Endothelial cell of umbilical vein (primary cell): Measurements from ENCODE around the gene GTF2H4. TPM values are rescaled to one million over a fixed set of nuclear protein-coding genes. Genes with fewer than 3 reads are reported as not detected.

Source experiments
- BruUV-seq: library from RNA; stranded (reverse); fragments of 400-500 nt; replicated peaks from 2 replicates; lab custom pipeline; 2021; lab: Mats Ljungman, UMichigan
- CTCF ChIA-PET: fragments of 300-600, 350-600 bp; sonication (Branson Sonifier 250); formaldehyde crosslinking; loops from one replicate; lab custom pipeline; 2021; ENCODE audit warnings: antibody characterized with exemption, inconsistent platforms; lab: Charles Lee
- POLR2A ChIA-PET: fragments of 300-600, 350-600 bp; sonication (Branson Sonifier 250); formaldehyde crosslinking; loops from one replicate; lab custom pipeline; 2021; ENCODE audit warnings: antibody characterized with exemption, inconsistent platforms; lab: Charles Lee
- DNase-seq: peaks from one replicate; pipeline ENCODE4 v3.0.0-alpha.2; 2011; ENCODE audit warnings: low read depth, low spot score
- FAIRE-seq: peaks from 2 replicates; lab custom pipeline; 2011; peaks lifted over from hg19 to GRCh38; lab: Jason Lieb, UNC
- H2AFZ ChIP-seq: 2 replicates; pipeline ENCODE4 v1.6.0; 2012; ENCODE audit warnings: low read depth, low read length, control low read depth, inconsistent platforms
- H3K27ac ChIP-seq: 2 replicates; pipeline ENCODE4 v1.5.1; 2011; ENCODE audit warnings: low read depth, mild to moderate bottlenecking, control low read depth, low read length, moderate library complexity; ENCODE audit not compliant: insufficient read depth
- H3K27me3 ChIP-seq, 2 experiments: 2 replicates each; pipeline versions ENCODE4 v1.6.0 to v1.6.1; 2011; ENCODE audit warnings: low read length in 2 of 2, mixed read lengths in 1 of 2; ENCODE audit not compliant: control insufficient read depth in 2 of 2, insufficient read depth in 2 of 2
- H3K36me3 ChIP-seq, 2 experiments: 2 replicates in 1 of 2; 3 replicates in 1 of 2; pipeline ENCODE4 v1.5.1; 2011; ENCODE audit warnings: low read length in 2 of 2, mild to moderate bottlenecking in 1 of 2, moderate library complexity in 1 of 2; ENCODE audit not compliant: control insufficient read depth in 2 of 2, insufficient read depth in 2 of 2; ENCODE audit errors: extremely low read depth in 1 of 2
- H3K4me1 ChIP-seq: 3 replicates; pipeline ENCODE4 v1.5.1; 2011; ENCODE audit warnings: mild to moderate bottlenecking, low read length; ENCODE audit not compliant: control insufficient read depth, insufficient read depth; ENCODE audit errors: extremely low read depth
- H3K4me2 ChIP-seq: 2 replicates; pipeline ENCODE4 v1.6.1; 2011; ENCODE audit warnings: low read length, control low read depth, mixed read lengths; ENCODE audit not compliant: insufficient read depth
- H3K4me3 ChIP-seq, 3 experiments: fragments of 200-600 bp in 1 of 3; sonication (generic), shearing (Covaris generic) in 1 of 3; replicated peaks in 1 of 3; 2 replicates each; pipeline ENCODE4 v1.5.1; 2011 to 2016; ENCODE audit warnings: control low read depth in 3 of 3, low read length in 3 of 3, mild to moderate bottlenecking in 2 of 3, inconsistent platforms in 1 of 3, low read depth in 1 of 3, moderate library complexity in 1 of 3; ENCODE audit not compliant: insufficient read depth in 1 of 3
- H3K79me2 ChIP-seq: 2 replicates; pipeline ENCODE4 v1.6.0; 2012; ENCODE audit warnings: low read length, inconsistent platforms; ENCODE audit not compliant: control insufficient read depth, insufficient read depth
- H3K9ac ChIP-seq: replicated peaks from 2 replicates; pipeline ENCODE3; 2011; ENCODE audit warnings: low read length, control low read depth; ENCODE audit not compliant: insufficient read depth; ENCODE audit errors: extremely low read depth
- H3K9me1 ChIP-seq: replicated peaks from 3 replicates; pipeline ENCODE4 v1.6.0; 2011; ENCODE audit warnings: mild to moderate bottlenecking, low read length; ENCODE audit not compliant: control insufficient read depth, insufficient read depth; ENCODE audit errors: extremely low read depth
- H3K9me3 ChIP-seq: replicated peaks from 2 replicates; pipeline ENCODE4 v1.5.1; 2012; ENCODE audit warnings: low read length, inconsistent platforms; ENCODE audit not compliant: control insufficient read depth, insufficient read depth
- H4K20me1 ChIP-seq: replicated peaks from 2 replicates; pipeline ENCODE3; 2011; ENCODE audit warnings: mild to moderate bottlenecking, low read length; ENCODE audit not compliant: control insufficient read depth, insufficient read depth; ENCODE audit errors: extremely low read depth
- EZH2 ChIP-seq: IDR thresholded peaks from 2 replicates; pipeline ENCODE4 v1.6.1; 2012; ENCODE audit warnings: borderline replicate concordance, low read depth, mild to moderate bottlenecking, moderate library complexity, low read length, inconsistent platforms; ENCODE audit not compliant: severe bottlenecking
- FOS ChIP-seq: IDR thresholded peaks from 2 replicates; pipeline ENCODE4 v1.6.1; 2011; ENCODE audit warnings: mild to moderate bottlenecking, low read length, moderate library complexity, borderline replicate concordance; ENCODE audit not compliant: insufficient read depth
- GATA2 ChIP-seq: IDR thresholded peaks from 2 replicates; pipeline ENCODE4 v1.7.0; 2011; ENCODE audit warnings: low read depth, mild to moderate bottlenecking, moderate library complexity, mixed read lengths, low read length; ENCODE audit not compliant: insufficient read length, insufficient read depth
- JUN ChIP-seq: IDR thresholded peaks from 2 replicates; pipeline ENCODE4 v1.6.1; 2011; ENCODE audit warnings: borderline replicate concordance, low read depth; ENCODE audit not compliant: insufficient read length, insufficient read depth
- MYC ChIP-seq: IDR thresholded peaks from one replicate; pipeline ENCODE4 v1.6.1; 2011; ENCODE audit warnings: mild to moderate bottlenecking, low read depth, low read length
- POLR2A ChIP-seq: IDR thresholded peaks from 2 replicates; pipeline ENCODE4 v1.6.1; 2012; ENCODE audit warnings: low read depth, mild to moderate bottlenecking, control low read depth, low read length
- POLR2AphosphoS5 ChIP-seq: IDR thresholded peaks from 2 replicates; pipeline ENCODE4 v1.6.1; 2012; ENCODE audit warnings: low read depth, mild to moderate bottlenecking, control low read depth, low read length, moderate library complexity; ENCODE audit not compliant: insufficient read depth
- dilution Hi-C: fragments of 300-500 bp; cut with MboI; formaldehyde crosslinking; loops from one replicate; pipeline ENCODE4 v1.15.0; 2019; ENCODE audit warnings: low sequenced_read_pairs; ENCODE audit not compliant: extremely low pct_ligation_motif_present
- intact Hi-C: fragments of 100-400 bp; cut with micrococcal nuclease; formaldehyde crosslinking; loops from one replicate; pipeline ENCODE4 v1.10.0; 2022
- polyA plus RNA-seq, 4 experiments: library from polyadenylated mRNA; depleted of rRNA in 3 of 4; stranded (reverse) in 3 of 4; unstranded in 1 of 4; fragments of >200 nt; gene quantifications; 2 replicates each; pipeline versions ENCODE4 v1.2.1 to v1.2.3, GENCODE V29; 2011 to 2012; ENCODE audit warnings: missing spikeins in 1 of 4
- total RNA-seq: library from RNA; stranded (reverse); gene quantifications from 2 replicates; pipeline ENCODE4 v1.2.3, GENCODE V29; 2021
- TF ChIP-seq, protein P1 (sequence below): IDR thresholded peaks from 2 replicates; pipeline ENCODE4 v1.6.1; 2011; ENCODE audit not compliant: insufficient read depth, insufficient read length
- TF ChIP-seq, protein P2 (sequence below), 2 donors: IDR thresholded peaks; 1 replicate in 1 of 2; 2 replicates in 1 of 2; pipeline ENCODE4 v1.5.1; 2011; ENCODE audit warnings: low read length in 2 of 2, mild to moderate bottlenecking in 2 of 2, moderate library complexity in 2 of 2, control low read depth in 1 of 2, inconsistent platforms in 1 of 2, low read depth in 1 of 2; ENCODE audit not compliant: insufficient read depth in 1 of 2; ENCODE audit errors: extremely low read depth in 1 of 2

The GTF2H4 gene
- total and polyA plus RNA-seq, 2 donors (not counting 3 experiments of a cell fraction or from before 2014, with no cell fraction given) = 40.5 to 52.6 TPM

DNA sequence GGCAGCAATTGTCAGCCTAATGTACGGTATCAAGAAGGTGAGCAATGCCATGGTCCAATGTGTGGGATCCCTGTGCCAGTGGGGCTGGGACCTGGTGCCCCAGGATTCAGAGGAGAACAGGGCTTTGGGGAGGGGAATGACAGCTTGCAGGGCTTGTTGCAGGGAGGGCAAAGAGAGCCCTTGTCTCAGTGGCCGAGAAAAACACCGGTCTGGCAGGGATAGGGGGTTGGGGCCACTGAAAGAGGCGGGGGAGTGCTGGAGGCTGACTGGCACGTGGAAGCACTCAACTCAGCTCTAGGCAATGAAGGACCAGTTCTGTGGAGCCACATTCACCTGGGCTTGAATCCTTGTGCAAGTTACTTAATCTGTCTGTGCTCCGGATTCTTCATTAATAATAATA, 29.3 kb downstream of the GTF2H4 start:
- no peaks in the 10 kb centered on the region for H3K9me3 ChIP-seq
- FAIRE-seq (no peak), DNase-seq (no peak)
- dilution Hi-C loops (no loop called here), intact Hi-C loops (no loop called here)
- TF ChIP-seq POLR2A (no peak), JUN (no peak), MYC (no peak), POLR2AphosphoS5 (no peak), GATA2 (no peak), EZH2 (no peak), FOS (no peak)
- TF ChIP-seq, protein P1, sequence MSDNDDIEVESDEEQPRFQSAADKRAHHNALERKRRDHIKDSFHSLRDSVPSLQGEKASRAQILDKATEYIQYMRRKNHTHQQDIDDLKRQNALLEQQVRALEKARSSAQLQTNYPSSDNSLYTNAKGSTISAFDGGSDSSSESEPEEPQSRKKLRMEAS = no peak
- TF ChIP-seq, protein P2, sequence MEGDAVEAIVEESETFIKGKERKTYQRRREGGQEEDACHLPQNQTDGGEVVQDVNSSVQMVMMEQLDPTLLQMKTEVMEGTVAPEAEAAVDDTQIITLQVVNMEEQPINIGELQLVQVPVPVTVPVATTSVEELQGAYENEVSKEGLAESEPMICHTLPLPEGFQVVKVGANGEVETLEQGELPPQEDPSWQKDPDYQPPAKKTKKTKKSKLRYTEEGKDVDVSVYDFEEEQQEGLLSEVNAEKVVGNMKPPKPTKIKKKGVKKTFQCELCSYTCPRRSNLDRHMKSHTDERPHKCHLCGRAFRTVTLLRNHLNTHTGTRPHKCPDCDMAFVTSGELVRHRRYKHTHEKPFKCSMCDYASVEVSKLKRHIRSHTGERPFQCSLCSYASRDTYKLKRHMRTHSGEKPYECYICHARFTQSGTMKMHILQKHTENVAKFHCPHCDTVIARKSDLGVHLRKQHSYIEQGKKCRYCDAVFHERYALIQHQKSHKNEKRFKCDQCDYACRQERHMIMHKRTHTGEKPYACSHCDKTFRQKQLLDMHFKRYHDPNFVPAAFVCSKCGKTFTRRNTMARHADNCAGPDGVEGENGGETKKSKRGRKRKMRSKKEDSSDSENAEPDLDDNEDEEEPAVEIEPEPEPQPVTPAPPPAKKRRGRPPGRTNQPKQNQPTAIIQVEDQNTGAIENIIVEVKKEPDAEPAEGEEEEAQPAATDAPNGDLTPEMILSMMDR (IDR thresholded peaks at IDR 0.05; ENCODE audit: extremely low read depth in 1 of 2, insufficient read depth in 1 of 2, low read depth in 1 of 2, low read length in 2 of 2) = no peak
- H3K27ac ChIP-seq = no peak overlapping the region
- H4K20me1 ChIP-seq = no peaks in the 10 kb centered on the region
- no peak overlapping the region for H3K4me2 ChIP-seq
- no peak overlapping the region for H3K9ac ChIP-seq
- H3K36me3 ChIP-seq = no peaks in the 10 kb centered on the region
- H3K79me2 ChIP-seq = no peaks in the 10 kb centered on the region
- H3K4me3 ChIP-seq = no peak overlapping the region
- POLR2A ChIA-PET = no interaction called here
- peaks cover 0 to 7% of the 10 kb centered on the region in 2 experiments for H3K27me3 ChIP-seq
- no peaks in the 10 kb centered on the region for H3K9me1 ChIP-seq
- CTCF ChIA-PET = interaction anchor here (1.5 kb wide), 1 partner anchor 22 kb away, joined by 4 read pairs; no protein-coding TSS in a partner anchor
- no peak overlapping the region for H2AFZ ChIP-seq
- BruUV-seq = no TSS peak
- no peaks in the 10 kb centered on the region for H3K4me1 ChIP-seq
